GM12878 (cell line): ENCODE results near the gene CDC42BPA.

Source experiments
- EGR1 ChIP-seq, 2 experiments: IDR thresholded peaks; 1 replicate in 1 of 2; 2 replicates in 1 of 2; pipeline ENCODE4 v1.6.1; 2011 to 2012; ENCODE audit warnings: low read depth in 2 of 2, low read length in 2 of 2, borderline replicate concordance in 1 of 2, mild to moderate bottlenecking in 1 of 2, moderate library complexity in 1 of 2
- HDGF ChIP-seq: fragments of 450-650 bp; IDR thresholded peaks from 2 replicates; pipeline ENCODE4 v1.6.1; 2016; ENCODE audit warnings: antibody characterized with exemption
- NR2C2 ChIP-seq: IDR thresholded peaks from 2 replicates; pipeline ENCODE4 v1.6.1; 2011; ENCODE audit warnings: borderline replicate concordance, low read depth; ENCODE audit not compliant: control insufficient read depth, insufficient read length
- POLR2A ChIP-seq: IDR thresholded peaks from 2 replicates; pipeline ENCODE4 v1.6.1; 2011; ENCODE audit warnings: low read depth, mild to moderate bottlenecking, low read length
- SP1 ChIP-seq: IDR thresholded peaks from one replicate; pipeline ENCODE4 v1.6.1; 2011; ENCODE audit warnings: low read depth, low read length

DNA sequence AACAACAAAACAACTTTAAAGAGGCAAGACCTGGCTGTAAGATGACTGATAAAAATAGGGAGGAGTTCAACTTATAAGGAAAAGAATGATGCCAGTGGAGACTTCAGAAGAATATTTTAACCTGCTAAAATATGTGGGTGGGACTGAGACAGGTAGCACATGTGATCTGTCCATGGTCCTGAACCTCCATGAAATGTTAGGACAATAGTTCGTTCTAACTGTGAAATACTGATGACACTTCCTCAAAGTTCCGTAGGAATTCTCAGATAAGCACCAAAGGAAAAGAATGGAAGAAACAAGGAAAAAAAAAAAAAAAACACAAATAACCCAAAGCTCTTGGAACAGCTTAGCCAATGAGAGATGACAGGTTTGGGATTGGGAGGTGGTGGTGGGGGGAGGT lies 44.7 kb downstream of the CDC42BPA start:
- TF ChIP-seq HDGF (no peak), SP1 (no peak), POLR2A (no peak), NR2C2 (no peak), EGR1 (IDR thresholded peaks at IDR 0.05; ENCODE audit: borderline replicate concordance in 1 of 2, low read depth in 2 of 2, low read length in 2 of 2) (no peak)
